Activated CD4-positive, alpha-beta T cell treated with anti-CD3 and anti-CD28 coated beads, Interleukin-2, amount 50 U/mL, for 48 hours (primary cell): ENCODE data around the gene TDRD3.
"Not testable (repeated sequence)": the region's sequence is repeated elsewhere in the genome, so short reads cannot be mapped to it uniquely, and the experiment has no call there.

Source experiments
- DNase-seq, 2 experiments: peaks; one replicate each; pipeline ENCODE4 v3.0.0-alpha.2; 2020

Gene TDRD3

GRCh38 chr13:60396783-60397703 is at the start of gene TDRD3:
Gene TDRD3 (plus strand): TSS chr13:60397220. CDS start chr13:60397365, 145 bp downstream.
- peak; percentile 79 to 80 for DNase-seq

GRCh38 chr13:60347690-60348089 is 49.3 kb upstream of the TDRD3 start:
- DNase-seq: no peak

GRCh38 chr13:60348097-60348496 is 48.9 kb upstream of the TDRD3 start:
- DNase-seq: no peak

GRCh38 chr13:60351326-60351725 is 45.7 kb upstream of the TDRD3 start:
- no peak for DNase-seq

- DNase-seq: no peak
Observed at GRCh38 chr13:60351855-60352615, 45.0 kb upstream of the TDRD3 start.

GRCh38 chr13:60352644-60353043 is 44.4 kb upstream of the TDRD3 start:
- DNase-seq: no peak

GRCh38 chr13:60355056-60355455 is 42.0 kb upstream of the TDRD3 start:
- no peak for DNase-seq

GRCh38 chr13:60356970-60357369 is 40.0 kb upstream of the TDRD3 start:
- no peak for DNase-seq

GRCh38 chr13:60358453-60358852 is 38.6 kb upstream of the TDRD3 start:
- DNase-seq: no peak

GRCh38 chr13:60363288-60363687 is 33.7 kb upstream of the TDRD3 start:
- DNase-seq: no peak

GRCh38 chr13:60369242-60369641 is 27.8 kb upstream of the TDRD3 start:
- DNase-seq: no peak

- no peak for DNase-seq
Observed at GRCh38 chr13:60370343-60370742, 26.7 kb upstream of the TDRD3 start.

- no peak for DNase-seq
Observed at GRCh38 chr13:60372141-60372540, 24.9 kb upstream of the TDRD3 start.

- not testable (repeated sequence) for DNase-seq
Observed at GRCh38 chr13:60379282-60379681, 17.7 kb upstream of the TDRD3 start.

- DNase-seq: no peak
Observed at GRCh38 chr13:60379837-60380565, 17.0 kb upstream of the TDRD3 start.

GRCh38 chr13:60384911-60385310 is 12.1 kb upstream of the TDRD3 start:
- no peak for DNase-seq

- no peak for DNase-seq
Observed at GRCh38 chr13:60386250-60386649, 10.8 kb upstream of the TDRD3 start.

- no peak for DNase-seq
Observed at GRCh38 chr13:60392131-60392530, 4.9 kb upstream of the TDRD3 start.

- peak; percentile 87 to 89 for DNase-seq
Observed at GRCh38 chr13:60395971-60396782, 843 bp upstream of the TDRD3 start.

- DNase-seq: peak; percentile 49 to 55
Observed at GRCh38 chr13:60397704-60398378, 821 bp downstream of the TDRD3 start.

GRCh38 chr13:60398379-60398891 is 1.4 kb downstream of the TDRD3 start:
- no peak for DNase-seq
